ENCODE data around the gene TTC9C. TPM values are rescaled to one million over a fixed set of nuclear protein-coding genes. Genes with fewer than 3 reads are reported as not detected.
"Not testable (repeated sequence)": the region's sequence is repeated elsewhere in the genome, so short reads cannot be mapped to it uniquely, and the experiment has no call there.

The TTC9C gene
- total RNA-seq, 1 experiment from 2014 or later: 47.2 TPM

DNA sequence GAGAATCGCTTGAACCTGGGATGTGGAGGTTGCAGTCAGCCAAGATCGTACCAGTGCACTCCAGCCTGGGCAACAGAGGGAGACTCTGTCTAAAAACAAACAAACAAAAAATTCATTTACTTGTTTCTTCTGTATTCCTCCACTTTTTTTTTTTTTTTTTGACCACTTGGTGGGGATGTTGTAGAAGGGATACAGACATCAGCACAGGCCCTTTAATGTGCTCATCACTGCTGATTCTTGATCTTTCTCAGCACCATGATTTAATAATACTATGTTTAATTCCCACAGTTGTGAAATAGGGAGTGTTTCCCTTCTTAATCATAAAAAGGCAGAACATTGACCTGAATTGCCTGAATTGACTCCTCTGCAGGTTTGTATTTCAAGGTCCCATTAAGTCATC is 4.5 kb downstream of the TTC9C start:
- in situ Hi-C loops (cut with HindIII; ENCODE audit: low sequenced_read_pairs): no loop called here

DNA sequence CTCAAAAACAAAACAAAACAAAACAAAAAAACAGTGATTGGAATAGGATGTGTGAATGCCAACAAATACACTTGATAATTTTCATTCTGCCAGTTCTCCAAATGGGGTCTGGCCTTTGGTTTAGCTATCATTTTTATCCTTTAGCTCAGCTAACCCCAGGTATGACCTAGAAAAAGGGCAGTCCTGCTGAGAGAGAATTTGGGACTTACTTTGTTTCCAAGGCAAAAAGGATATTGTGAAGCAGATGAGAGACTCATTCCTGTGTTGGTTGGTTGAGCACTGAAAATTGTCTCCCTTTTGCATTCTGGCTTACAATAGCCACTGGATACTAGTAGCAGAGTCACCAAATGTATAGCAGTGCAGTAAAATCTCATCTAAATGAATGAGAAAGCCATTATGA is 8.9 kb downstream of the TTC9C start:
- in situ Hi-C loops (cut with HindIII; ENCODE audit: low sequenced_read_pairs): no loop called here
- DNase-seq (ENCODE audit: low spot score): peak; percentile 72

More for the DNA sequence above, 4.5 kb downstream of the TTC9C start:
- peak; percentile 58 for DNase-seq (ENCODE audit: low spot score)

- in situ Hi-C loops (cut with HindIII; ENCODE audit: low sequenced_read_pairs): no loop called here
- DNase-seq (ENCODE audit: low spot score): no peak
These were observed 19.3 kb downstream of the TTC9C start for GRCh38 chr11:62747475-62748160.

GRCh38 chr11:62749931-62750330 is 21.6 kb downstream of the TTC9C start:
- in situ Hi-C loops (cut with HindIII; ENCODE audit: low sequenced_read_pairs); DNase-seq (ENCODE audit: low spot score): not testable (repeated sequence)

GRCh38 chr11:62752177-62752785 is 24.0 kb downstream of the TTC9C start:
- in situ Hi-C loops (cut with HindIII; ENCODE audit: low sequenced_read_pairs): no loop called here
- DNase-seq (ENCODE audit: low spot score): no peak

GRCh38 chr11:62752994-62753735 is 24.9 kb downstream of the TTC9C start:
- DNase-seq (ENCODE audit: low spot score): no peak
- in situ Hi-C loops (cut with HindIII; ENCODE audit: low sequenced_read_pairs): no loop called here

- in situ Hi-C loops (cut with HindIII; ENCODE audit: low sequenced_read_pairs): no loop called here
- DNase-seq (ENCODE audit: low spot score): peak; percentile 100
These were observed 25.7 kb downstream of the TTC9C start, which contains the start of gene ZBTB3 for GRCh38 chr11:62753736-62754603. ZBTB3 (minus strand) TSS chr11:62754160; CDS start chr11:62753664, 496 bp downstream.

DNA sequence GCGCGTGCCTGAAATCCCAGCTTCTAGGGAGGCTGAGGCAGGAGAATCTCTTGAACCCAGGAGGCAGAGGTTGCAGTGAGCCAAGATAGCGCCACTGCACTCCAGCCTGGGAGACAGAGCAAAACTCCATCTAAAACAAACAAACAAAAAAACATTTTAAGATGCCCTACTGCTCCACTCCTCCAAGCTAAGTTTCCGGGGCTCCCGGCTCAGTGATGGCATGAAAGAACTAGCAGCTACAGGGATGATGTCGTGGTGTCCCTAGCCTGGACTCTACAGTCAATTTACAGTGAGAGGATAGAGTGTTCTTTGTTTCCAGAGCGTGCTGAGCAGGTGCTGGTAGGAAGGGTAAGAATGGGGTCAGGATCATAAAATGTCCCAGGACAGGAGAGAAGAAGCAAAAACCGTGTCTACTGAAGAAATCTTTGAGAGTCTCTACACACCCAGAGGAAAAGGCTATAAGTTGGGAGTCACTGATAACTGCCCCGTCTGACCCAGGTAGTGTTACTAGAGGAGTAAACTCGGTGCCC is 26.9 kb downstream of the TTC9C start:
- in situ Hi-C loops (cut with HindIII; ENCODE audit: low sequenced_read_pairs): no loop called here

DNA sequence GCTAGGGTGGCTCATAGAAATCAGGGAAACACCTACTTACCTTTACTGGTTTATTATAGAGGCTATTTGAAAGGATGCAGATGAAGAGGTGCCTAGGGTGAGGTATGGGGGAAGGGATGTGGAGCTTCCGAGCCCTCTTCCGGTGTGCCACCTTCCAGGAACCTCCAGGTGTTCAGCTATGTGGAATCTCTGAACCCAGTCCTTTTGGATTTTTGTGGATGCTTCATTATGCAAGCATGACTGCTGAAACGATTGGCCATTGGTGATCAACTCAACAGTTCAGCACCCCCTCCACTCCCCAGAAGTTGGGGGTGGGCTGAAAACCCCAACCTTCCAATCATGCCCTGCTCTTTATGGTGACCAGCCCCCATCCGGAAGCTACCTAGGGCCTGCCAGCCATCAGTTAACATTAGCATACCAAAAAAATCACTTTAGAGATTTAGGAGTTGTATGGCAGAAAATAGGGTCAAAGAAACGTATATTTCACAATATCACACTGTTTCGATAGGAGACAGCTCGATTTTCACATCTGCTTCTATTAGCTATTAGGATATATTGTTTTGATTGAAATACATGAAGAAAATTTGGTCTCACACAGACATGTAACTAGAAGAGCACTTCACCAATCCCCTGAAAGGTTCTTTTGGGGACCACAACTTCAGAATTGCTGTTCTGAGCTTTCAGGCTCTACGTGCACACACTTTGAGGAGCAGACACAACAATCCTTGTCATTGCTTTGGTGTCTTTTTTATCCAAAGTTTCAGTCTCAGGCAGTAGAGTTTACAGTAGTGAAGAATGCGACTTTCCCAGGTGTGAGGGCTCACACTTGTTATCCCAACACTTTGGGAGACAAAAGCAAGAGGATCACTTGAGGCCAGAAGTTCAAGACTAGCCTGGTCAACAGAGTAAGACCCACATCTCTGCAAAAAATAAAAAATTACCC is 29.8 kb downstream of the TTC9C start:
- DNase-seq (ENCODE audit: low spot score): no peak
- in situ Hi-C loops (cut with HindIII; ENCODE audit: low sequenced_read_pairs): no loop called here

More for the DNA sequence above, 26.9 kb downstream of the TTC9C start:
- no peak for DNase-seq (ENCODE audit: low spot score)

- DNase-seq (ENCODE audit: low spot score); in situ Hi-C loops (cut with HindIII; ENCODE audit: low sequenced_read_pairs): not testable (repeated sequence)
These were observed 32.6 kb downstream of the TTC9C start for GRCh38 chr11:62760867-62761227.

- in situ Hi-C loops (cut with HindIII; ENCODE audit: low sequenced_read_pairs): no loop called here
- no peak for DNase-seq (ENCODE audit: low spot score)
These were observed 42.5 kb downstream of the TTC9C start for GRCh38 chr11:62770778-62771143.

DNA sequence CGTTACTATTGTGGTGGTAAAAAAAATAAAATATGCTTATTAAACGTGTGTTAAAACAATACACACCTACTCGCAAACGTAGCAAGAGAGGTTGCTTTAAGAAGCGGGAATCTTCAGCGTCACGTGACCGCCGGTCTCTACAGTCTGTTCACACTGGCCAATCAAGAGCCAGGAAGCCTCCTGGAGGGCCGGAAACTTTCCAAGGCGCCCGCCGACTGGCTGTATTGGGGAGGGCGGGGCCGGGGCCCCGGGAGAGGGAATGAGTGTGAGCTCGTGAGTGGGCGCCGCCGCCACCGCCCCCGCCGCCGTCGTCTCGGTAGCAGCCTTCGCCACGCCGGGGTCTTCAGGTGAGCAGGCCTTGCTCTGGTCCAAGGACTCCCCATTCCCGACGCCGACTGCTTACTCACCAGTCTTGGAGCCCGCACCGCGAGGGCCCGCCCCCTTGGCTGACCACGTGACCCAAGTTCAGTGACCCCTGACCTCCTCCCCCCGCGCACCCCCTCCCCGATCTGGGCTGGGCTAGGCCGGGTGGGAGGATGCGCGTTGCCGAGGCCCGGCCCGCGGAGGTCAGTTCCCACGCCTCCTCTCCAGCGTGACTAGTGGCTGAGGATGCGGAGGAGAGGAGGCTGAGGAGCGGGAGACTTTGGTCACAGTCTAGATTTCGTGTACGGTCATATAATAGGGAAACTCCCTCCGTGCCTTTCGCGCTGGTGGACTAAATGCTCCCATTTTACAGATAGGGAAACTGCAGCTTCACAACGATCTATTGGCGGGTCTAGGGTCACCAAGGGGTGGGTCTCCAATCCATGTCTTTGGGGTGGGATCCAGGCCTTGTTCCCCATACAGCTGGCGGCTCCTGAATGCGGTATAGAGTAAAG is 43.1 kb downstream of the TTC9C start, which contains the start of gene TAF6L:
Gene TAF6L (plus strand): TSS at position 253 of the 878 bp plus-strand sequence. CDS start 4,388 bp downstream, outside the sequence.
- in situ Hi-C loops (cut with HindIII; ENCODE audit: low sequenced_read_pairs): no loop called here
- peak; percentile 99 for DNase-seq (ENCODE audit: low spot score)

DNA sequence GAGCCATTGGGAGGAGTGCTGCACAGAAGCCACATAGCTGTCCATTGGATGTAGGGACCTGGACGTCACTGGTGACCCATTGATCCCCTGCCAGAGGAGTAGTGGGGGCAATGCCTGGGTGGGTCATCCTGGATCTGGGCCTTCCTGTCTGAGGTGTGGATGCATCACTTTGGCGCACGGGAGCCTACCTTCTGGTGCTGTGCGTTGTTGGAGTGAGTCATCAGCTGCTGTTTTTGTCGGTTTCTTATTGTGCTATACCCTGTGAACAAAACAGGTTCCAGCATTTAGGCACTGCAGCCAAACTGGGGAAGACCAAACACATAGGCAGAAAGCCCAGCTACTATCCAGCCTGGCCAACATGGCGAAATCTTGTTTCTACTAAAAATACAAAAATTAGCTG is 46.1 kb downstream of the TTC9C start:
- in situ Hi-C loops (cut with HindIII; ENCODE audit: low sequenced_read_pairs): no loop called here
- DNase-seq (ENCODE audit: low spot score): no peak

DNA sequence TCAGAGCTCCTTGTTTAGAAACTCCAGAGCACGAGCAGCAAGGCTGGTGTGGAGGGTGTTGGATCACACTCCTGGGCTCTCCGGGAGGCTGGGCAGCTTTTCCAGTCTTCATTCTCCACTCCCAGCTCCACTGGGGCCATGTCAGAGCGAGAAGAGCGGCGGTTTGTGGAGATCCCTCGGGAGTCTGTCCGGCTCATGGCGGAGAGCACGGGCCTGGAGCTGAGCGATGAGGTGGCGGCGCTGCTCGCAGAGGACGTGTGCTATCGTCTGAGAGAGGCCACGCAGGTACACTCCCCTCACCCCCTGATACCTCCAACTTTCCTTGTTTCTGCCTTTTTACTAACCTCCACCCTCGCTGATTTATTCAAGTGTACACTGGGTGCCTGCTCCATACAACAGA is 47.4 kb downstream of the TTC9C start:
- in situ Hi-C loops (cut with HindIII; ENCODE audit: low sequenced_read_pairs): no loop called here
- no peak for DNase-seq (ENCODE audit: low spot score)

DNA sequence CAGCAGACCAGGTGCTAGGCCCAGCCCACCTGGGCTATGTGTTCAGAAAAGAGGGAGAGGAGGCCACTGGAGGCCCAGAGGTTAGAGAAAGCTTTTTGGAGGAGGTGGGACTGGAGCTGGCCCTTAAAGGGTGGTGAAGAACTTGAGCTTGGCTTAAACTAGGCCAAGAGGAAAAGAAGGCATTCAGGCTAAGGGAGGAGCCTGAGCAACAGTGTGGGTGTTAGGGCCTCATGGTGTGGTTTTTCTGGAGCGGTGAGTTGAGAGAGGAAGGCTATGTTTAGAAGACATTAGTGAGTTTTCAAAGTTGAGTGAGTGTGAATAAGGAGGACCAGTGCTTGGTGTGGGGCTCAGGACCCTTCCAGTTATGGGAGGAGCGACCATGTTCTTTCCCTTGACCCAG is 49.1 kb downstream of the TTC9C start:
- in situ Hi-C loops (cut with HindIII; ENCODE audit: low sequenced_read_pairs): no loop called here
- no peak for DNase-seq (ENCODE audit: low spot score)

DNA sequence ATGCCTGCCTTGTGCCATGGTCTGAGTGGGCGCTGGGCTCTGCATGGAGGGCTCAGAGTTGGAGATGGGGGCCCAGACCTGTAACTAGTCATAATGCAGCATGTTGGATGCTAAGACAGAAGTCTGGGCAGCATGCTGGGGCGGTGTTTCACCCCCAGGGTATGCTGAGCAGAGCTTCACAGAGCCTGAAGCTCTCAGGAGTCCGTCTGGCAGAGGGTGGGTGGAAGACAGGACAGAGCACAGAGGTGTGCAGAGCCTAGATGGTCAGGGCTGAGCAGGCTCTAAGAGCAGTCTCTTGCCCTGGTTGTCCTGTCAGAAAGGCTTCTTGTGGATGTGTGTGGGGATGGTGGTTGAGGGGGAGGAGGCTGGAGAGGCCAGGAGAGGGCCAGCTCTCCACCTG is 50.2 kb downstream of the TTC9C start:
- no peak for DNase-seq (ENCODE audit: low spot score)
- in situ Hi-C loops (cut with HindIII; ENCODE audit: low sequenced_read_pairs): no loop called here

DNA sequence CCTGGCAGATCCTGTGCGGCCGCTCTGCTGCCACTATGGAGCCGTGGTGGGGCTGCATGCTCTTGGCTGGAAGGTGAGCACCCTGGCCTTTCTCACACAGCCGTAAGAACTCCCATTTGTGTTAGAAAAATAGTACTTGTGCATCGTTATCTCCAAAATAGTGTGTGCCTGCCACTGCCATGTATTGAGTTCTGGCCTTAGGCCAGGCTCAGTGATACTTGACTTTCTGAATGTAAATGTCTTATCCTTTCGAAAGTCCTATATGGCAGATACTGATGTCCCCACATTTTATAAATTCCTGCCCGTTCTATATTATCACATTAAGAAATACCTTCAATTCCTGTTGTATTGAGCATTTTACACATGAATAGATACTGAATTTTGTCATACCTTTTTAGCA is 54.5 kb downstream of the TTC9C start:
- DNase-seq (ENCODE audit: low spot score): no peak
- in situ Hi-C loops (cut with HindIII; ENCODE audit: low sequenced_read_pairs): no loop called here
